ENCODE data around the gene GULP1. TPM values are rescaled to one million over a fixed set of nuclear protein-coding genes. Genes with fewer than 3 reads are reported as not detected.

The GULP1 gene
- total and polyA plus RNA-seq, 2 donors (not counting 1 experiment from before 2014, with no cell fraction given) = 43.5 to 82.4 TPM

- Histone ChIP-seq H3K27me3 (ENCODE audit: control insufficient read depth, insufficient read depth, low read length) (no peaks in the 10 kb centered on the region), H3K79me2 (ENCODE audit: control insufficient read depth, insufficient read depth, low read length) (no peaks in the 10 kb centered on the region), H3K9me3 (ENCODE audit: control insufficient read depth, insufficient read depth, low read depth, low read length) (no peaks in the 10 kb centered on the region), H3K36me3 (ENCODE audit: control insufficient read depth, insufficient read depth, low read length) (no peaks in the 10 kb centered on the region), H4K20me1 (ENCODE audit: control insufficient read depth, extremely low read depth, insufficient read depth, low read length) (no peaks in the 10 kb centered on the region), H3K9ac (ENCODE audit: insufficient read depth, low read length) (no peak overlapping the region), H3K4me2 (ENCODE audit: extremely low read depth, insufficient read depth, low read length) (no peak overlapping the region), H2AFZ (ENCODE audit: low read length) (no peak overlapping the region), H3K4me3 (replicated peaks in 1 of 4; ENCODE audit: control extremely low read depth in 1 of 4, insufficient read depth in 1 of 4, low read depth in 3 of 4, low read length in 4 of 4) (no peak overlapping the region), H3K27ac (ENCODE audit: insufficient read depth, low read length) (no peak overlapping the region), H3K4me1 (ENCODE audit: control insufficient read depth, extremely low read depth, insufficient read depth, low read length) (no peaks in the 10 kb centered on the region)
- DNase-seq (ENCODE audit: low read depth in 2 of 2) = peak in 1 of 2 donors; percentile 20
- no peak for TF ChIP-seq CTCF (conservative IDR thresholded peaks at IDR 0.05 in 1 of 2, IDR thresholded peaks at IDR 0.05 in 1 of 2; ENCODE audit: low read depth in 1 of 2, low read length in 2 of 2)
- TF ChIP-seq EZH2 (IDR thresholded peaks at IDR 0.05; ENCODE audit: low read length, missing control alignments) = no peak
Observed at GRCh38 chr2:188580738-188581137, 289.1 kb downstream of the GULP1 start.

- H3K4me2 ChIP-seq (ENCODE audit: extremely low read depth, insufficient read depth, low read length) = no peak overlapping the region
- H3K9me3 ChIP-seq (ENCODE audit: control insufficient read depth, insufficient read depth, low read depth, low read length) = no peaks in the 10 kb centered on the region
- no peak for TF ChIP-seq EZH2 (IDR thresholded peaks at IDR 0.05; ENCODE audit: low read length, missing control alignments)
- TF ChIP-seq CTCF (conservative IDR thresholded peaks at IDR 0.05 in 1 of 2, IDR thresholded peaks at IDR 0.05 in 1 of 2; ENCODE audit: low read depth in 1 of 2, low read length in 2 of 2) = no peak
- no peaks in the 10 kb centered on the region for H3K36me3 ChIP-seq (ENCODE audit: control insufficient read depth, insufficient read depth, low read length)
- H2AFZ ChIP-seq (ENCODE audit: low read length) = no peak overlapping the region
- no peaks in the 10 kb centered on the region for H4K20me1 ChIP-seq (ENCODE audit: control insufficient read depth, extremely low read depth, insufficient read depth, low read length)
- no peak overlapping the region for H3K4me3 ChIP-seq (replicated peaks in 1 of 4; ENCODE audit: control extremely low read depth in 1 of 4, insufficient read depth in 1 of 4, low read depth in 3 of 4, low read length in 4 of 4)
- H3K27ac ChIP-seq (ENCODE audit: insufficient read depth, low read length) = no peak overlapping the region
- no peaks in the 10 kb centered on the region for H3K27me3 ChIP-seq (ENCODE audit: control insufficient read depth, insufficient read depth, low read length)
- no peaks in the 10 kb centered on the region for H3K4me1 ChIP-seq (ENCODE audit: control insufficient read depth, extremely low read depth, insufficient read depth, low read length)
- DNase-seq (ENCODE audit: low read depth in 2 of 2) = no peak
- no peaks in the 10 kb centered on the region for H3K79me2 ChIP-seq (ENCODE audit: control insufficient read depth, insufficient read depth, low read length)
- no peak overlapping the region for H3K9ac ChIP-seq (ENCODE audit: insufficient read depth, low read length)
Observed at GRCh38 chr2:188582211-188582610, 290.5 kb downstream of the GULP1 start.

- no peak overlapping the region for H3K27ac ChIP-seq (ENCODE audit: insufficient read depth, low read length)
- H3K4me1 ChIP-seq (ENCODE audit: control insufficient read depth, extremely low read depth, insufficient read depth, low read length) = no peaks in the 10 kb centered on the region
- no peak overlapping the region for H3K4me3 ChIP-seq (replicated peaks in 1 of 4; ENCODE audit: control extremely low read depth in 1 of 4, insufficient read depth in 1 of 4, low read depth in 3 of 4, low read length in 4 of 4)
- no peak overlapping the region for H3K4me2 ChIP-seq (ENCODE audit: extremely low read depth, insufficient read depth, low read length)
- no peaks in the 10 kb centered on the region for H3K9me3 ChIP-seq (ENCODE audit: control insufficient read depth, insufficient read depth, low read depth, low read length)
- DNase-seq (ENCODE audit: low read depth in 2 of 2) = no peak
- H3K36me3 ChIP-seq (ENCODE audit: control insufficient read depth, insufficient read depth, low read length) = peaks cover 2% of the 10 kb centered on the region
- no peak overlapping the region for H2AFZ ChIP-seq (ENCODE audit: low read length)
- no peaks in the 10 kb centered on the region for H3K79me2 ChIP-seq (ENCODE audit: control insufficient read depth, insufficient read depth, low read length)
- no peaks in the 10 kb centered on the region for H4K20me1 ChIP-seq (ENCODE audit: control insufficient read depth, extremely low read depth, insufficient read depth, low read length)
- no peaks in the 10 kb centered on the region for H3K27me3 ChIP-seq (ENCODE audit: control insufficient read depth, insufficient read depth, low read length)
- TF ChIP-seq CTCF (conservative IDR thresholded peaks at IDR 0.05 in 1 of 2, IDR thresholded peaks at IDR 0.05 in 1 of 2; ENCODE audit: low read depth in 1 of 2, low read length in 2 of 2) (no peak), EZH2 (IDR thresholded peaks at IDR 0.05; ENCODE audit: low read length, missing control alignments) (no peak)
- no peak overlapping the region for H3K9ac ChIP-seq (ENCODE audit: insufficient read depth, low read length)
Observed at GRCh38 chr2:188588235-188588634, 296.6 kb downstream of the GULP1 start.
